GM23338 (cell line): ENCODE measurements around the gene RMND5A. TPM values are rescaled to one million over a fixed set of nuclear protein-coding genes. Genes with fewer than 3 reads are reported as not detected.

ENCODE experiments used
- ATAC-seq: fragments of 200-7000 bp; cut with Tn5 transposase; 3 replicates; pipeline ENCODE4 v1.9.1; 2020
- DNase-seq: peaks from one replicate; pipeline ENCODE4 v3.0.0-alpha.2; 2015; ENCODE audit warnings: low spot score
- H2AFZ ChIP-seq: fragments of 200-600 bp; sonication (generic); 2 replicates; pipeline ENCODE4 v1.8.0; 2016; ENCODE audit warnings: antibody characterized with exemption, mild to moderate bottlenecking, moderate library complexity
- H3F3A ChIP-seq: fragments of 200-600 bp; sonication (generic); replicated peaks from 2 replicates; pipeline ENCODE4 v1.8.0; 2017; ENCODE audit warnings: antibody characterized with exemption, mixed run types, low read depth
- H3K27ac ChIP-seq: fragments of 200-600 bp; sonication (generic); 2 replicates; pipeline ENCODE4 v1.6.1; 2016; ENCODE audit warnings: low read depth
- H3K27me3 ChIP-seq: fragments of 200-600 bp; sonication (generic); 2 replicates; pipeline ENCODE4 v1.8.0; 2016; ENCODE audit warnings: mild to moderate bottlenecking, mixed run types, moderate library complexity; ENCODE audit not compliant: insufficient read depth
- H3K36me3 ChIP-seq: fragments of 200-600 bp; sonication (generic); 2 replicates; pipeline ENCODE4 v1.8.0; 2016; ENCODE audit warnings: mild to moderate bottlenecking; ENCODE audit not compliant: insufficient read depth
- H3K4me1 ChIP-seq: fragments of 200-600 bp; sonication (generic); 2 replicates; pipeline ENCODE4 v1.8.0; 2016; ENCODE audit warnings: mild to moderate bottlenecking, moderate library complexity; ENCODE audit not compliant: insufficient read depth
- H3K4me2 ChIP-seq: fragments of 200-600 bp; sonication (generic); 2 replicates; pipeline ENCODE4 v1.7.1; 2017; ENCODE audit warnings: mixed run types
- H3K4me3 ChIP-seq: fragments of 200-600 bp; sonication (generic); 2 replicates; pipeline ENCODE4 v1.6.1; 2016; ENCODE audit warnings: mixed run types
- H3K79me2 ChIP-seq: fragments of 200-600 bp; sonication (generic); replicated peaks from 2 replicates; pipeline ENCODE4 v1.8.0; 2017; ENCODE audit warnings: mild to moderate bottlenecking; ENCODE audit not compliant: insufficient read depth
- H3K9me2 ChIP-seq: fragments of 200-600 bp; sonication (generic); 2 replicates; pipeline ENCODE4 v1.8.0; 2017; ENCODE audit not compliant: insufficient read depth
- H4K20me1 ChIP-seq: fragments of 200-600 bp; sonication (generic); replicated peaks from 2 replicates; pipeline ENCODE4 v1.8.0; 2017; ENCODE audit warnings: mild to moderate bottlenecking; ENCODE audit not compliant: insufficient read depth
- H3K27ac Mint-ChIP-seq: 2 replicates; pipeline ENCODE4 v1.8.0; 2020; ENCODE audit warnings: inconsistent platforms, mild to moderate bottlenecking, moderate library complexity, mixed read lengths
- H3K27me3 Mint-ChIP-seq: 3 replicates; pipeline ENCODE4 v1.8.0; 2022; ENCODE audit warnings: low read depth, mild to moderate bottlenecking, moderate library complexity, mixed read lengths, inconsistent platforms; ENCODE audit not compliant: insufficient read depth, poor library complexity
- H3K36me3 Mint-ChIP-seq: 3 replicates; pipeline ENCODE4 v1.8.0; 2021; ENCODE audit warnings: low read depth, mild to moderate bottlenecking, inconsistent platforms, moderate library complexity, mixed read lengths
- H3K4me1 Mint-ChIP-seq: 3 replicates; pipeline ENCODE4 v1.8.0; 2020; ENCODE audit warnings: mild to moderate bottlenecking, inconsistent platforms, mixed read lengths
- H3K4me3 Mint-ChIP-seq: 3 replicates; pipeline ENCODE4 v1.8.0; 2021; ENCODE audit warnings: moderate library complexity, mild to moderate bottlenecking, inconsistent platforms, mixed read lengths
- H3K9me3 Mint-ChIP-seq: 3 replicates; pipeline ENCODE4 v1.8.0; 2020; ENCODE audit warnings: moderate library complexity, mild to moderate bottlenecking, inconsistent platforms, mixed read lengths
- CREB1 ChIP-seq: fragments of 250-450 bp; sonication (Bioruptor Pico); IDR thresholded peaks from 2 replicates; pipeline ENCODE4 v1.5.0; 2020; ENCODE audit warnings: low read depth, mild to moderate bottlenecking, moderate library complexity
- CTCF ChIP-seq, 2 experiments: fragments of 200-600 bp in 1 of 2; sonication (generic) in 1 of 2; conservative IDR thresholded peaks; 2 replicates each; pipeline versions ENCODE4 v1.5.1 to v1.6.1; 2016 to 2017; ENCODE audit warnings: antibody characterized with exemption in 2 of 2, low read depth in 2 of 2, mild to moderate bottlenecking in 2 of 2, moderate library complexity in 1 of 2
- ETS1 ChIP-seq: IDR thresholded peaks from 2 replicates; pipeline ENCODE4 v1.6.1; 2016; ENCODE audit warnings: antibody characterized with exemption
- EZH2 ChIP-seq: fragments of 200-600 bp; sonication (generic); IDR thresholded peaks from one replicate; pipeline ENCODE4 v1.8.0; 2017; ENCODE audit warnings: antibody characterized with exemption, mild to moderate bottlenecking, low read depth; ENCODE audit not compliant: unreplicated experiment
- EZH2phosphoT487 ChIP-seq: fragments of 200-600 bp; sonication (generic); IDR thresholded peaks from one replicate; pipeline ENCODE4 v1.8.1; 2018; ENCODE audit warnings: antibody characterized with exemption; ENCODE audit not compliant: unreplicated experiment
- JUNB ChIP-seq: IDR thresholded peaks from one replicate; pipeline ENCODE4 v1.6.1; 2016; ENCODE audit warnings: antibody characterized with exemption; ENCODE audit not compliant: unreplicated experiment
- NANOG ChIP-seq: IDR thresholded peaks from 2 replicates; pipeline ENCODE4 v1.6.1; 2016; ENCODE audit warnings: antibody characterized with exemption, borderline replicate concordance
- POLR2AphosphoS5 ChIP-seq: IDR thresholded peaks from 2 replicates; pipeline ENCODE4 v1.6.1; 2016; ENCODE audit warnings: antibody characterized with exemption, low read depth
- REST ChIP-seq: IDR thresholded peaks from one replicate; pipeline ENCODE4 v1.6.1; 2018; ENCODE audit warnings: antibody characterized with exemption; ENCODE audit not compliant: unreplicated experiment
- STAT1 ChIP-seq: IDR thresholded peaks from one replicate; pipeline ENCODE4 v1.6.1; 2016; ENCODE audit warnings: antibody characterized with exemption; ENCODE audit not compliant: unreplicated experiment
- ZNF114 ChIP-seq: fragments of 250-450 bp; sonication (Bioruptor Pico); IDR thresholded peaks from 2 replicates; pipeline ENCODE4 v1.5.0; 2020; ENCODE audit warnings: mild to moderate bottlenecking, moderate library complexity
- ZNF331 ChIP-seq: fragments of 250-450 bp; sonication (Bioruptor Pico); IDR thresholded peaks from 2 replicates; pipeline ENCODE4 v1.5.0; 2020; ENCODE audit warnings: low read depth, mild to moderate bottlenecking, moderate library complexity
- ZNF462 ChIP-seq: fragments of 250-450 bp; sonication (Bioruptor Pico); IDR thresholded peaks from 2 replicates; pipeline ENCODE4 v1.5.0; 2020; ENCODE audit warnings: mild to moderate bottlenecking, moderate library complexity
- polyA plus RNA-seq: library from polyadenylated mRNA; unstranded; fragments of >200 nt; fragmentation: Nextera tagmentation; extraction: Ambion mirVana; gene quantifications from 2 replicates; pipeline ENCODE4 v1.2.1, GENCODE V29; 2016
- total RNA-seq: library from RNA; depleted of rRNA; stranded (reverse); fragments of >200 nt; shearing (Covaris generic); gene quantifications from 2 replicates; pipeline ENCODE4 v1.2.3, GENCODE V29; 2014

Gene RMND5A
- total and polyA plus RNA-seq, 2 experiments from 2014 or later = 24.0 to 87.9 TPM

- H3K79me2 ChIP-seq = peaks cover 74% of the 10 kb centered on the region
- H3F3A ChIP-seq = no peaks in the 10 kb centered on the region
- peaks cover 11% of the 10 kb centered on the region for H3K9me3 Mint-ChIP-seq
- H3K4me1 ChIP-seq = peaks cover 9% of the 10 kb centered on the region; the same call in 1 of the 2 replicates
- no peak overlapping the region for H3K27ac Mint-ChIP-seq
- no peak overlapping the region for H2AFZ ChIP-seq
- ATAC-seq = no peak
- DNase-seq = no peak
- no peaks in the 10 kb centered on the region for H3K9me2 ChIP-seq
- no peak overlapping the region for H3K4me3 ChIP-seq
- H3K4me2 ChIP-seq = no peak overlapping the region
- peaks cover 27% of the 10 kb centered on the region for H3K36me3 ChIP-seq
- H3K27me3 ChIP-seq = no peaks in the 10 kb centered on the region
- TF ChIP-seq ZNF331 (no peak), JUNB (no peak), EZH2phosphoT487 (no peak), CREB1 (CRISPR knock-in tag) (no peak), EZH2 (no peak), ZNF462 (CRISPR knock-in tag) (no peak), ETS1 (no peak), STAT1 (no peak), POLR2AphosphoS5 (no peak), REST (no peak), NANOG (no peak), CTCF (conservative IDR thresholded peaks at IDR 0.05; ENCODE audit: low read depth in 2 of 2) (no peak), ZNF114 (CRISPR knock-in tag) (no peak)
- no peak overlapping the region for H3K4me3 Mint-ChIP-seq
- H3K4me1 Mint-ChIP-seq = peaks cover 16% of the 10 kb centered on the region
- H3K27me3 Mint-ChIP-seq = peaks cover 3% of the 10 kb centered on the region
- H4K20me1 ChIP-seq = peaks cover 23% of the 10 kb centered on the region
- H3K36me3 Mint-ChIP-seq = peaks cover 64% of the 10 kb centered on the region
- H3K27ac ChIP-seq = no peak overlapping the region
Observed at GRCh38 chr2:86751778-86752177, 31.7 kb downstream of the RMND5A start.
